Activated T-cell treated with anti-CD3 and anti-CD28 coated beads for 1 hour (primary cell): Measurements from ENCODE around the gene GRIK5.

Source experiments
- DNase-seq: peaks from one replicate; pipeline ENCODE4 v3.0.0-alpha.2; 2020; ENCODE audit warnings: low read depth

GRIK5 gene

GRCh38 chr19:41988947-41989346 is 81.1 kb downstream of the GRIK5 start:
- DNase-seq, result no peak

- no peak for DNase-seq
Measured at GRCh38 chr19:41987141-41987860, 82.7 kb downstream of the GRIK5 start.

GRCh38 chr19:41984961-41985360 is 85.0 kb downstream of the GRIK5 start:
- DNase-seq, result no peak

GRCh38 chr19:41981724-41982123 is 88.3 kb downstream of the GRIK5 start:
- DNase-seq, result no peak

GRCh38 chr19:41978470-41978869 is 91.5 kb downstream of the GRIK5 start:
- no peak for DNase-seq

- DNase-seq, result no peak
Measured at GRCh38 chr19:41977916-41978315, 92.1 kb downstream of the GRIK5 start.

- DNase-seq, result no peak
Measured at GRCh38 chr19:41974652-41975051, 95.4 kb downstream of the GRIK5 start.

- DNase-seq, result no peak
Measured at GRCh38 chr19:41971363-41971762, 98.6 kb downstream of the GRIK5 start.

GRCh38 chr19:41969772-41970458 is 100.1 kb downstream of the GRIK5 start:
- DNase-seq, result no peak

GRCh38 chr19:41968751-41969595 is 101.0 kb downstream of the GRIK5 start:
- DNase-seq, result no peak

GRCh38 chr19:41967054-41967783 is 102.8 kb downstream of the GRIK5 start:
- no peak for DNase-seq

- no peak for DNase-seq
Measured at GRCh38 chr19:41965106-41965505, 104.9 kb downstream of the GRIK5 start.

- no peak for DNase-seq
Measured at GRCh38 chr19:41960973-41961372, 109.0 kb downstream of the GRIK5 start.

GRCh38 chr19:41959056-41960053 is 110.7 kb downstream of the GRIK5 start, which contains the start of gene RABAC1:
Gene RABAC1, minus strand, starts transcription at chr19:41959321. Its CDS starts 29 bp downstream, at chr19:41959292.
- peak; percentile 80 for DNase-seq

- peak; percentile 73 for DNase-seq
Measured at GRCh38 chr19:41958367-41959055, 111.5 kb downstream of the GRIK5 start.

GRCh38 chr19:41957838-41958366 is 112.1 kb downstream of the GRIK5 start:
- DNase-seq, result no peak

- no peak for DNase-seq
Measured at GRCh38 chr19:41957161-41957837, 112.7 kb downstream of the GRIK5 start.

GRCh38 chr19:41956621-41957020 is 113.4 kb downstream of the GRIK5 start:
- DNase-seq, result no peak

- DNase-seq, result no peak
Measured at GRCh38 chr19:41955521-41955920, 114.5 kb downstream of the GRIK5 start.
